Activated CD4-positive, CD25-positive, alpha-beta regulatory T cell treated with anti-CD3 and anti-CD28 coated beads, Interleukin-2, amount 50 U/mL, for 72 hours (primary cell): ENCODE measurements around the gene C1GALT1.

Experiments
- DNase-seq: peaks from one replicate; pipeline ENCODE4 v3.0.0; 2021

Gene C1GALT1

DNA sequence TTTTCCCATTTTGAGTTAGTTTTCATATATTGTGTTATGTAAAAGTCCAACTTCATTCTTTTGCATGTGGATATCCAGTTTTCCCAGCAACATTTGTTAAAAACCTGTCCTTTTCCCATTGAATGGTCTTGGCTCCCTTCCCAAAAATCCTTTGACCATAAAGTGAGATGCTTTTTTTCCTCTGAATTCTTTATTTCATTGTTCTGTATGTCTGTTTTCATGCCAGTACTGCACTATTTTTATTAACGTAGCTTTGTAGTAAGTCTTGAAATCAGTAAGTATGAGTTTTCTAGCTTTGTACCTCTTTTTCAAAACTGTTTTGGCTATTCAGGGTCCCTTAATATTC, 20.0 kb downstream of the C1GALT1 start:
- DNase-seq, result no peak

DNA sequence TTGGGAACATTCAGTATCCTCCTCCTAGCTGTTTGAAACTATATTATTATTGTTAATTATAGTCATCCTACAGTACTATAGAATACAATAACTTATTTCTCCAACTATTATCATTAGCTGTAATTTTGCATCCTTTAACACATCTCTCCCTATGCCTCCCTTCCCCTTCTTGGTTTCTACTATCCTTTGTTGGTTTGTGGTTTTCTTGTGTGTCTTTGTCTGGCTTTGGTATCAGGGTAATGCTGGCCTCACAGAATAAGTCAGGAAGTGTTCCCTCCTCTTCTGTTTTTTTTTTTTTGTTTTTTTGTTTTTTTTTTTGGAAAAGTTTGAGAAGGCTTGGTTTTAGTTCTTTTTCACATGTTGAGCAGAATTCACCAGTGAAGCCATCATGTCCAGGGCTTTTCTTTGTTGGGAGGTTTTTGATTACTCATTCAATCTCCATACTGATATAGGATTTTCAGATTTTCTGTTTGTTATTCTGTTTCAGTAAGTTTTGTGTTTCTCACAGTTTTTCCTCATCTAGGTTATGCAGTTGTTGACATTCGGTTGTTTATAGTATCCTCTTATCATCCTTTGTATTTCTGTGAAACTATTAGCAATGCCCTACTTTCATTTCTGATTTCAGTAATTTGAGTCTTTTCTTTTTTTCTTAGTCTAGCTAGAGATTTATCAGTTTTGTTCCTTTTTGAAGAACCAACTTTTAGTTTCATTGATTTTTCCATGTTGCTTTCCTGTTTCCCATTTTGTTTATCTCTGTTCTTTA, 21.6 kb downstream of the C1GALT1 start:
- DNase-seq, result no peak

DNA sequence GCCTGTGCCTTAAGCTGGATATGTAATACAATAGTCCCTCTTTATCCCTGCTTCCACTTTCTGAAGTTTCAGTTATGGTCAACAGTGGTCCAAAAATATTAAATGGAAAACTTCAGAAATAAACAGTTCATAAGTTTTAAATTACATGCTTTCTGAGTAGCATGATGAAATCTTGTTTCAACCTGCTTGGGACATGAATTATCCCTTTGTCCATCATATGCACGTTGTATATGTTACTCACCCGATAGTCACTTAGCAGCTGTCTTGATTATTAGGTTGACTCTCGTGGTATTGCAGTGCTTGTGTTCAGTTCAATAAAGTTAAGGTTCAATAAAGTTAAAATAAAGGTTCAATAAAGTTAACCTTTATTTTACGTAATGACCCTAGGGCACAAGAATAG, 25.5 kb downstream of the C1GALT1 start:
- DNase-seq, result no peak

DNA sequence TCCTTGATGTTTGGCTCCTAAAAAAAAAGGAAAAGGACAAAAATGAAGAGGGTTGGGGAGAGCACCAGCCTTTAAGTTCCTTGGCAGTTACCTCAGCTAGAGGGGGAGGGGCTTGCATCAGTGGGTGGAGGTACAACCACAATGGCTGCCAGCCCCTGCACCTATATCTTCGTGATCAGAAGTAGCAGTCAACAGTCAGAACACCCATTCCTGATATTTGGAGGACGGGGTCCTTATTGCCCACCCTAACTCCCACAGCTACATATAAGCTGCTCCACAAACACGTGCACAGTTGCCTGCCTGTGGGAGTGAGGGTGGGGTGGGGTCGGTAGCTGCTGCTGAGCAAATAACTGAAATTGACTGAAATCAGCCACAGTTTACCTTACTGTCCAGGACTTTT, 26.2 kb downstream of the C1GALT1 start:
- no peak for DNase-seq

DNA sequence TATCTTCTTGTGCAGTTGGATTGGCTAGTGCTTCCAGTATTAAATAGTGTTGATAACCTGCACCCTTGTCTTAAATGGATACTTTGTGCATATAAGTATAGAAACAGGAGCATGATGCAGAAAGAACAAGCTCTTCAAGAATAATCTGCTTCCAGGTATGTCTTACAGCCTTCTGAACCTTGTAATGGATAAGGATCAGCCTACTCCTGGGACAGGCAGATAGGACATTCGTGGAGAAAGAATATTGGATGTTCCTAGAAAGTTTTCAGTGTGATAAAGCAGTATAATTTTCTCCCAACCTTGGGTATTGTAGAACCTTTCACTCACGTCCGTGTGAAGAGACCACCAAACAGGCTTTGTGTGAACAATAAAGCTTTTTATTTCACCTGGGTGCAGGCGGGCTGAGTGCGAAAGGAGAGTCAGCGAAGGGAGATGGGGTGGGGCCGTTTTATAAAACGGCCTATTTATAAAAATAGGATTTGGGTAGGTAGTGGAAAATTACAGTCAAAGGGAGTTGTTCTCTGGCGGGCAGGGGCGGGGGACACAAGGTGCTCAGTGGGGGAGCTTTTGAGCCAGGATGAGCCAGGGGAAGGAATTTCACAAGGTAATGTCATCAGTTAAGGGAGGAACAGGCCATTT, 27.2 kb downstream of the C1GALT1 start:
- DNase-seq, result no peak

DNA sequence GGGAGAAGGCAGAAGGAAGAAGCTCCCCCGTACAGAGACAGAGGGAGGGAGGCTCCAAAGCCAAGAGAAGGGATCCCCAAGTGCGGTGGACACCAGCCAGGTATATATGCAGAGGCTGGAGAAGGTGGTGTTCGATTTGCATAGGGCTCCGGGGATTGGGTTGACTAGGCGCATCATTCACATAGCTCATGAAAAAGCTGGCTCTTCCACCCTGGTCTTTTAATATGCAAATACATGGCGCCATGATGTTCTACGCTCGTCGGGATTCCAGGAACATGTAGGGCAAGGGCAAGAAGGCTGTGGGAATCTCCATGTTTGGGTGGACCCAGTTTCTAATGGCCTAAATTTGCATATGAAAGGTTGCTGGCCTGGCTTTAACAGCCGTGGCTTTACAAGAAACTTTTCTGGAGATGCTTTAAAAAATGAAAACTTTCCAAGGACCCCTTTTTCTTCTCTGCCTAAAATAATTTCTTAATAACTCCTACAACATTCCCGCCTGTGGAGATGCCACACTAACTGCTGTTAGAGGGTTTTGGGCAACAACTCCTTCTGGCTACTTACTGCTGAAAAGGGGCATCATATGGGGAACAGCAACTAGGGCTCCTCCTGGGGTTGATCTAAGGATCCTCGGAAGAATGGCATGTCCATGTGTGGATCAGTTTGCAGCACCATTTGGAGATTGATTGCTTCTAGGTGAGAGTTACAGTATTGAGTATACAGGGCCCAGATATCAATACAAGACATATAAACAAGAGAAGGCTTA, 28.3 kb downstream of the C1GALT1 start:
- no peak for DNase-seq

DNA sequence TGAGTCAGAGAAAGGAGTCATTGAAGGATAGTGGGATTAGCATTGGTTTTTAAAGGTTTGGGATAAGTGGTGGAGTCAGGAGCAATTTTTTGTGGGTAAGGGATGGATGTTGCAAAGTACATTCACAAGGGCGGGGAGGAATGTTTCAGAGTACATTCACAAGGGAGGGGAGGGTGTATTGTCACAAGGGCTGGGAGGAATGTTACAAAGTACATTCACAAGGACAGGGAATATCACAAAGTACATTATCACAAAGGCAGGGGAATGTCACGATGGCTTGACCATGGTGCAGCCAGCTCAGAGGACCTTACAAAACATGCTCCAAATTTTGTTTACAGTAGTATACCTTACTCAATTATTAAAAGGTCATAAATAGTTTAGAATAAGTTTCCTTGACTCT, 30.3 kb downstream of the C1GALT1 start:
- no peak for DNase-seq

DNA sequence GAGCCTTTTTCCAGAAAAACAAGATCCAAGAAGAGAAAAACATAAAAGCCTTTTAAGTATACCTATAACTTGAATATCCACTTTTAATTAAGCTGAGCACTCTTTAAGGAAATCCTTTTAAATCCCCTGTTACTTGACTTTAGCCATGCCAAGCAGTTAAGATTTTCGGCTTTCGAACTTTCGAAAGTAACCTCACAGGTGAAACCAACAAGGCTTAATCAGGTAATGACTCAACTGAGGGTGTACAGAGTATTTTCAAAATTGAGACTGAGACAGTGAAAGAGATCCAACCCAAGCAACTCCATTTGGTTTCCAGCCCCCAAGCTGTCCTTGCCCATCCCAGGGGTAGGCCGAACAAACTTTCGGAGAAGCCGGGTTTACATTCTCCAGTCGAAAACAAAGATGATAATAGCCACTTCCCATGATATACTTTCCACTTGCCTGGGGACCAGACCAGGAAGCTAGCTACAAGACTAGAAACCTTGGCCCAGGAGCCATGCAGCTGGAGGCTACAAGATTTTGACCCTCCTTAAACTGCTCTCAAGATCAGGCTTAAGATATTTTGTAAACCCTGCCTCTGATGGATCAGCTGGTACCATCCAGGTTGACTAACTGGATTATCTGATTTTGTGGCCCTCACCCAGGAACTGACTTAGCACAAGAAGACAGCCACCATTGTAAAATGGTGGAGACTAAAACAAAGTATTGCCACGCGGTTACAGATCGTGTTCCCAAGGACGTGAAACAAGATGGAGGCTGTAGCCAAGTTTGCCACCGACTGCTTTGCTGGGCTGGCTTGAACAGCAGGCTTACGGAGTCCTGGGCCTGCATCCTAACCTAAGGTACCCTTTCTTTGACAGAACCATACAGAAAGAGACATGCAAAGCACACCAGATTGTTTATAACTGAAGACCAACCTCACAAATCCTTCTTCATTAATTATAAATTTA, 32.3 kb downstream of the C1GALT1 start:
- DNase-seq, result no peak

DNA sequence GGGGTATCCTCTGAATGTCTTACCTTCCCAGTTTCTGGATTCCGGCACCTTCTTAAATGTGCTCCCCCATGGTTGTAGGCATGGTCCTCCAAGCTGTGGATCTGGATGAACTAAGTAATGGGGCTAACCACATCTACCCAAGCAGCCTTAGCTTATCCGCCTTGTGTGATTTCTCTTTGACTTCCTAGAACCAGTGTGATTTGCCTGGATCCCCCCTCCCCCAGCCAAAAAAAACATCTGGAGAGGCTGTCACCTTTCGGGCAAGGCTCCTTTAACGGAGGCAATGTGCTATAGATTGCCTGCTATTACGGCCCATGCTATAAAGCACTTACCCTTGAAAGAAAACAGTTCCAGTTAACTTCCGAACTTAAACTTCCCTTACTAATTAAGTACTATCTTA, 33.9 kb downstream of the C1GALT1 start:
- no peak for DNase-seq

DNA sequence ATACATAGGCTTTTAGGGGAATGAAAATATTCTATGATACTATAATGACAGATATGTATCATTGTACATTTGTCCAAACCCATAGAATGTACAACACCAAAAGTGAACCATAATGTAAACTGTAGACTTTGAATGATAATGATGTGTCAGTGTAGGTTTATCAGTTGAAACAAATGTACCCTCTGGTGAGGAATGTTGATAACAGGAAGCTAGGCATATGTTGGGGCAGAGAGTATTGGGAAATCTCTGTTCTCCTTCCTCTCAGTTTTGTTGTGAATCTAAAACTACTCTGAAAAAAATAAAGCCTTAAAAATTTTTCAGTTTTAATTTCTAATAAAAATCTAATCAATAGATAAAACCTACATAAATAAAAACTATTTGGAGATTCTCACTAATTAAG, 36.9 kb downstream of the C1GALT1 start:
- no peak for DNase-seq

DNA sequence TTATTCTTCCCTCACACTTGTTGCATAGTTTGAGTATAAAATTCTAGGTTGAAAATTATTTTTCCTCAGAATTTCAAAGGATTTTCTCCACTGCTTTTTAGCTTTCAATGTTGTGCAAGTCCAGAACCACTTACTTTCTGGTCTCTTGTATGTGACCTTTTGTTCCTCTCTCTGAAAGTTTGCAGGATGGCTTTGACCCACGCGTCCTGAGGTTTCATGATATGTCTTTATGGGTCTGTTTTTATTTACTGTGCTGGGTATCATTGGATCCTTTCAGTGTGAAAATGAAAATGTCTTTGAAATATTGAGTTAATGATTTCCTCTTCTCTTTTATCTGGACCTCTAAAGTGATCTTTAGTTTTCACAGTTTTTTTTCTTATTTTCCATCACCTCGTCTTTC, 38.5 kb downstream of the C1GALT1 start:
- DNase-seq, result no peak

DNA sequence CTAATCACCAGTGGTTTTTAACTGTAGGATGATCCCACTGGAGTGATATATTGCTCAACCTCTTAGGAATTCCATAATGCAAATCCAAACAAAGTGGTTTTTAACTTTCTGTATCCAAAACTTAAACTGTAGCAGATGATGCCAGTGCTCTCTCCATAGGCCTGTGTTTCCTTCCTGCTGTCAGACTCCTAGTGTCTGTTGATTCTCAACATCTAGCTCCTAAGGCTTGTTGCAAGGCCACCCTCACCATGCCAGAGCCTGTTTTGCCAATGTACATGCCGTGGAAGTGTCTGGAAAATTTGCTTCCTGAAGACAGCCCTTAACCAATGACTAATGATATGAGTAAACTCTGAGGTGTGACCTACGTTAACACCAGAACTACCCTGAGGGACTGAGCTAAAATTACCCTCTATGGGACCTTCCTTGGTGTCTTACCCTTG, 39.3 kb downstream of the C1GALT1 start:
- DNase-seq, result no peak

DNA sequence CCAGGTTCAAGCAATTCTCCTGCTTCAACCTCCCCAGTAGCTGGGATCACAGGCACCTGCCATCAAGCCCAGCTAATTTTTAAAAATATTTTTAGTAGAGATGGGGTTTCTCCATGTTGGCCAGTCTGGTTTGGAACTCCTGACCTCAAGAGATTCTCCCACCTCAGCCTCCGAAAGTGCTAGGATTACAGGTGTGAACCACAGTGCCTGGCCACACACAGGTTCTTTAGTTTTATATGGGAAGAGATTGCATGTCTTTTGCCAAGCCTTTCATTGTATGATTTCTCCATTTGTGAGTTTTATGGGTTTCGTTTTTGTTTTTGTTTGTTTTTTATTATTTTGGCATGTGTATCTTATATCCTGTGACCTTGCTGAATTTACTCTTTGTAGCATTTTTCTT, 40.9 kb downstream of the C1GALT1 start:
- DNase-seq, result no peak

DNA sequence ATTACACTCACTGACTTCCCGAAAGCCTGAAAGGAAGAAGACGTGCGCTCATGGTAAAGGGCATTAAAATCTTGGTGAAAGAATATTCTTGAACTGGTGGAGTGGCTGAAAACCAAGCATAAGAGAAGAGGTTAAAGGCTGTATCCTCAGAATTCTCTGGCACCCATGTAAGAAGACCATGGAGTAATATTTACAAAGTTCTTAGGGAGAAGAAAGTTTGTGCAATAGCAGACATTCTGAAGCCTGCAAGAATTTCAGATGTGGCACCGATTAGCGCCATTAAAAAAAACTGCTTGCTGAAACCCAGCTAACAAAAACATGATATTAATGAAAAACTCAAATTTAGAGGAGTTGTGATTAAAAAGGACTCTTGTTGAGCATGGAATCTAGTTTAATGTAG, 44.1 kb downstream of the C1GALT1 start:
- no peak for DNase-seq

DNA sequence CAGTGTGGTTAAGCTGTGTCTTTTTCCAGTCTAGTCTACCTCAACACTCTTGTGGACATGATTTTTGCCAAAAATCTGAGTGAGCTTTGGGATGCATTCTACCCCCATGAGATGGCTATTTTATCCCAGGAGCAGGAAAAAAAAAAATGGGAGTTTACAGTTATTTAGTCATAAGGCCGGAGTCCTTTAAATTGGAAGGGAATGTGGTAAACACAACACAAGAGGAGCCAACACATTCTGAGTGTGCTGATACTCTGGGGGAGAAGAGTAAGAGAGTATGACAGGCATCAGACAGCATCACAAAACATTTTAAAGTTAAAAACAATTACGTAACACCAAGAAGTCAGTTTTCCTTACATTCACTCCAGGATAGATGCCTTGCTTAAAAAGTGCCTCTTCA, 46.1 kb downstream of the C1GALT1 start:
- no peak for DNase-seq

DNA sequence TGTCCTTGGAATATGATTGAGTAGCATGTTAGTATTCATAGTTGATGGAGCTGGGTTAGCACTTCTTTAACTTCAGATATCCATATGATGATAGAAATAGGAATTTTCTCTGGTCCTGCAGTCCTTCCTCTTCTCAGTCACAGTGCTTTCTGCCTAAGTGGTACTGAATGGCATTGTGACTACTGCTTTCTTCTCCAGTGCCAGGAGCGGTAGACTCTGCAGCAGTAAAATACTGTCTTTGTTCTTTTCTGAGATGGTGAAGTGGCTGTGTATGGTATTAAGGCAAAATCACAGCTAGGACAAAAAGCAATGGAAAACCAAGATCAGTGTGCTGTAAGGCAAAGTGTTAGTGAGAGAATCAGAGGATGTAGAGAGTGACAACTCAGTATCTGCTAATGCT, 46.6 kb downstream of the C1GALT1 start:
- DNase-seq, result no peak

DNA sequence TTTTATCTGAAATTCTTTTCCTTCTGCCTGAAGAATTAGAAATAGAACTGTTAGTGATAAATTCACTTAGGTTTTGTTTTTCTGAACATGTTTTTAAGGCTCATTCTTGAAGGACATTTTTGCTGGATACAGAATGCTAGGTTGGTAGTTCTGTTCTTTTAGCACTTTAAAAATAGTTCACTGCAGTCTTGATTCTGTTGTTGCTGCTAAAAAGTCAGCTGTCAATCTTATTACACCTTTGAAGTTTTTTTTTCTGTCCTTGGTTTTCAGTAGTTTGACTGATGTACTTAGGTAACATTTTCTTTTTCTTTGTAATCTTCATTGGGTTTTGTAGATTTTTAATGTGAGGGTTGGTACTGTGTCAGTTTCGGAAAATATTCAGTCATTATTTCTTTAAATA, 48.7 kb downstream of the C1GALT1 start:
- no peak for DNase-seq

DNA sequence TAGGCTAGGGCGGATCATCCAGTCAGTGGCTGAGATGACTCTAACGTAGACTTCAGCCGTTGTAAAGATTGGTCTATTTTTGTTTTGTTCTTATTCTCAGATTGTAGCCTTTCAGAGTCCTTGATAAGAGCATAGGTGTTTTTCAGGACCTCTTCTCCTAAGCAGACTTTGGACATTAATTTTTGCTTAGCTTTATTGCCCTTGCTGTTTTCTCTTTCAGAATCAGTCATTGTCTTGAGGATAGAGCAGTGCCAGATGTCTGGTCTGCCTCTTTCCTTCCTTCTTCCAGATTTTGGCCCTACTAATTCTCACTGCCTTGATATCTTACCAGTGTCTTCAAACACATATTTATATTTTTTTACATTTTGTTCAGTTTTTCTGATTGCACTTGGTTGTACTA, 49.5 kb downstream of the C1GALT1 start:
- DNase-seq, result no peak

DNA sequence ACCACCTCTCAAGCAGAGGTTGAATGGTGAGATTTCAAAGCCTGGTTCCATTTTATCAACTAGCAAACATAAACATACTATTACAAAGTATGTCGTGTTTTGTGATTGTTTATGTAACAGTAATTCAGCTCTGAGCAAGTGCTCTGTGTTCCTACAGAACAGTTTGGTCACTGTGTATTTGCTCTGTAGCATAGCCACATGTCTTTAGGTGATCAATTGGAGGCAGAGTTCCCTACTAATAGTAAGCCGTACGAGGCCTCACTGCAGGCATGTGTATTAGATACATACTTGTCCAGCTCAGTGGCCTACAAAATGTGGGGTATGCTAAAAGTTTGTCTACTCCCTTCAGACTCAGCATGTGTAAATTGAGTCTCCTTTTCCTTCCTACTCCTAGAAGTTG, 53.0 kb downstream of the C1GALT1 start:
- DNase-seq, result no peak

DNA sequence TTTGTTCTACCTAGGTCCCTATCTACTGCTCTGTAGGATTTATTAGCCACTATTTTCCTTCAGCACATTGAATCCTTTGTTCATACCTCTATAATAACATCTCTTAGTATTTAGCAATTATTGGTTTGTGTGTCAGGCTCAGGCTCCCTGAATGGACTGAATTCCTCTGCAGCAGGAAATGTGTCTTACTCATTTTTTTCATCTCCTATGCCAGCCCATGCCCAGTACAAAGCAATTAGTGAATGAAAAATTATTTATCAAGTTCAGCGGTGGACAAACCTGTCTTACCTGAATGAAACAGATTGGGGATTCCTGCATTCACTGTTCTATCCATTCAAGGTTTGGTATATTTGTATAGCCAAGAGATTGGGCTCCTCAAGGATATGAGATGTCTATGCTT, 53.7 kb downstream of the C1GALT1 start:
- DNase-seq, result no peak

DNA sequence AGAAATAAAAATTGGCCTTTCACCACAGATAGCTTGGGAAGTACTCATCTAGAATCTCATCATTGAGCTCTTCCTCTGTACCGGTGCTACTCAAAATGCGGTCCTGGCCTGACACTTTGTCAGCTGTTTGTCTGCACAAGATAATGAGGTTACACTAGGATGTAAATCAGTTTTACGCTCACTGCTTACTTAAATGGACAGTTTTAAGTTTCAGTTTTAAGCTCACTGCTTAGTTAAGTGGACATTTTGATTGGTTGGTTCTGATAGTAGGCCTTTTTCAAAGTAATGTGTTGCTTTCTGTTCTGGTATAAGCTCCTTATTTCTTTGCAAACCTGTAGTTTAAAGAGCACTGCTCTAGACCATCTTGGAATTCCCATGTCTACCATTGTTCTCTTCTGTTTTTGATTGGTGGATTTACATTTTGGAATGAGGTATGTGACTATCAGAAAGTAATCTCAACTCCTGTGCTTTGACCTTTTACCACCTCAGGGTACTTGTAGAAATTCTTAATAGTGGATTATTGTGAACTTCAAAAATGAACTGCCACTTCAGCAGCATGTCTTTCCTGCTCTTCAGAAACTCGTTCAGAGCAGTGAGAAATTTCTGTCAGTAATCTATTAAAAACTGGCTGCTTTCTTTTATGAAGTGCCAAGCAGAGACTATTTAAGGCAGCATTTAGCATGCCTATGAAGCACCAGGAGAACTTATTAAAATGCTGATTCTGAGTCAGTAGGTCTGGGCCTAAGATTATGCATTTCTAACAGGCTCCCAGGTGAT, 55.0 kb downstream of the C1GALT1 start:
- DNase-seq, result no peak

DNA sequence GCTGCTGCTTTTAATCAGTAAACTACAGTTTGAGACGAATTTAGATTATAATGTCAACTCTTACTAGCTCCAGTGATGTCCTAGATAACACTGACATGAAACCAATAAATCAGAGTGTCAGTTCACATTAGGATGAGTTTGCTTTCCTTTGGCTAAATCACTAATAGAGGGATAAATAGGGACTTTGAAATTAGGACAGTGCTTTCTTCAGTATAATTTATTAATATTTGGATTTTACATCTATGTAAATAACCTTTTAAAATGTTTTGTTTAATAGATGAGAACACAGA, 55.6 kb downstream of the C1GALT1 start:
- DNase-seq, result no peak

DNA sequence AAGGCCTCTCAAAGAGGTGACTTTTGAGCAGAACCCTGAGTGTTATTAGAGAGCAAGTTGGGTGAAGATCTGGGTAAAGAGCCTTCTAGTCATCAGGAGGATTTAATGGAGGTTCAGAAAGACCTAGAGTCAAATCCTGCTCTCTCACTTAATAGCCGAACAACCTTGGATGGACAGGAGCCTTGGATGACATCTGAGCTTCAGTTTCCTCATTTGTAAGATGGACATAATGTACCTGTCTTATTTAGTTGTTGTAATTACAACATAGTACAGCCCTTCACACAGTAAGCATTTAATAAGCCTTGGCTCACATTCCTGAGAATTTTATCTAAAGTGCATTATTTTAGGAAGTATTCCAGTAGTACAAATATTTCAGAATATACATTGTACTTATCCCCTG, 57.0 kb downstream of the C1GALT1 start:
- DNase-seq, result no peak
